SK-MEL-5 (cell line): ENCODE results near the gene VWA3A. TPM values are rescaled to one million over a fixed set of nuclear protein-coding genes. Genes with fewer than 3 reads are reported as not detected.
"Not testable (repeated sequence)": the region's sequence is repeated elsewhere in the genome, so short reads cannot be mapped to it uniquely, and the experiment has no call there.

Source experiments
- DNase-seq: peaks from one replicate; pipeline ENCODE4 v3.0.0-alpha.2; 2016; ENCODE audit warnings: low read depth, low spot score
- in situ Hi-C: cut with HindIII; loops from 2 replicates; pipeline ENCODE4 v1.10.0; 2016; ENCODE audit warnings: low sequenced_read_pairs, high pct_unique_total_duplicates, low pct_unique_long_range_greater_than_20kb
- polyA plus RNA-seq, 2 experiments: library from polyadenylated mRNA; depleted of rRNA; stranded (reverse); fragments of >200 nt; gene quantifications; 2 replicates each; pipeline ENCODE4 v1.2.3, GENCODE V29; 2015
- total RNA-seq: library from RNA; depleted of rRNA; stranded (reverse); fragments of >200 nt; shearing (Covaris generic); gene quantifications from 2 replicates; pipeline ENCODE4 v1.2.3, GENCODE V29; 2014; rRNA removed

The VWA3A gene
- total RNA-seq, result not detected in 2 replicates
- polyA plus RNA-seq (2015; cell fraction: cytosol; rRNA removed), result not detected in 2 replicates
- not detected in 2 replicates for polyA plus RNA-seq (2015; cell fraction: nucleus; rRNA removed)

DNA sequence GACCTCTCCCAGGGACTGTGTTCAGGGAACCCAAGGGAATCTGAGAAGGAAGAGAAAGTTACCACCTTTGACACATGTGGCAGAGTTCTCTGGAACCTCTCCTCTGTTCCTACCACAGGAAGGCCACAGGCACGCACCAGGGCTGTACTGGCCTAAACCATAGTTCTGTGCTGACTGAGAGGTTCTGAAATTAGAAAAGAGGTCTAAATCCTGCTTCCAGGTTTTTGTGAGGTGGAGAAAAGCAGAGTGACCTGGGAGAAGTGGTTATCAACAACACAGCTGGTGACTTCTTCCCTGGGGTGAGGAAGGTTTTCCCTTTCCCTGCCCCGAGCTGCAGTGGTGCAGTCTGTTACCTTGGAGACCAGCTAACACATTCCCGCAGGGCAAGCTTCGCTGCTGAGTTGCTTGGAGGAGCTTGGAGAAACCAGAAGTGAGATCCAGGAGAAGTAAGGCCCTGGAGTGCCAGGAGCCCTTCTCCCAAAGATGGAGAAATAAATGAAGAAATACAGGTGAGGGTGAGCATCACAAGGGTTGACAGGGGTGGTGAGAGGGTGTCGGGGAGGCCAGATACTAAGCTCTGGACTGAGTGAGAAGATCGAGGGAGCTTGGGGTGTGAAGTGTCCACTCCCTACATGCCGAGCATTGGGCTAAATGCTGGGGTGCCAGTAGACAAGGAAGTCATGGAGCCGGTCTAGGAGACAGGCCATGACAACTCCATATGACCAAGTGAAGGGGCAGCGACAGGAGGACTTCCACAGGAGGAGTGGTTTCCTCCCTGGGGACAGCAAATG lies at the start of gene VWA3A:
VWA3A (plus strand) TSS at position 399 of the 791 bp plus-strand sequence; CDS start at position 496, 97 bp downstream.
- in situ Hi-C loops, result no loop called here
- no peak for DNase-seq

- peak; percentile 52 for DNase-seq
- in situ Hi-C loops, result not testable (repeated sequence)
Measured at GRCh38 chr16:22043882-22044281, 48.5 kb upstream of the VWA3A start.

- DNase-seq, in situ Hi-C loops: not testable (repeated sequence)
Measured at GRCh38 chr16:22045888-22046287, 46.5 kb upstream of the VWA3A start.

GRCh38 chr16:22050963-22051362 lies 41.4 kb upstream of the VWA3A start:
- in situ Hi-C loops, result no loop called here
- DNase-seq, result no peak

DNA sequence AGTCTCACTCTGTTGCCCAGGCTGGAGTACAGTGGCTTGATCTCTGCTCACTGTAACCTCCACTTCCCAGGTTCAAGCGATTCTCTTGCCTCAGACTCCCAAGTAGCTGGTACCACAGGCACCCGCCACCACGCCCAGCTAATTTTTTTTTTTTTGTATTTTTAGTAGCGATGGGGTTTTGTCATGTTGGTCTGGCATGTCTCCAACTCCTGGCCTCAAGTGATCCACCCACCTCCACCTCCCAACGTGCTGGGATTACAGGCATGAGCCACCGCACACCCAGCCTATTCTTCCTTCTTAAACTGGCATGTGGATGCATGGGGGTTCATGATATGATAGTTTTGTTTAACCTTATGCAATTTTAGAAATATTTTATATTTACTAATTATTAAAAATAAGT lies 39.4 kb upstream of the VWA3A start:
- in situ Hi-C loops, result no loop called here
- no peak for DNase-seq

GRCh38 chr16:22053921-22054341 lies 38.4 kb upstream of the VWA3A start:
- in situ Hi-C loops, result no loop called here
- no peak for DNase-seq

- no peak for DNase-seq
- in situ Hi-C loops, result no loop called here
Measured at GRCh38 chr16:22054847-22055590, 37.3 kb upstream of the VWA3A start.

DNA sequence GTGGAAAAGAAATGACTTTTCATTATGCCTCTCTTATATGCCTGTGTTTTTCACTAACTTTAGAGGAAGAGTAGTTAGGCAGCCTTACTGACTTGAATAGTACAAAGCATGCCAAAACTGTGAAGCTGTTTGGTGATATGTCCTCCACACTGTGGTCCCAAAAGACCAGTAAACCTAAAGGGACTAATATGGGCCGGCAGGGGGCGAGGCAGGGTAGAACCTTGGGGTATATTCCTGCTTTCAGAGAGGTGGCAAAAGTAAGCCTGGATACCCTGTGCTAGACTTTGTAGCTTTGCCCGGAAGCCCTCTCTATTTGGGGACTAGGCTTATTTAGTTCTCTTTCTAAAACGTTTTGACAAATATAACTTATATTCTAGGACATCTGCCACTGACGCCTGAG lies 36.5 kb upstream of the VWA3A start:
- in situ Hi-C loops, result no loop called here
- peak; percentile 46 for DNase-seq

GRCh38 chr16:22063888-22064467 lies 28.4 kb upstream of the VWA3A start:
- in situ Hi-C loops, result no loop called here

DNA sequence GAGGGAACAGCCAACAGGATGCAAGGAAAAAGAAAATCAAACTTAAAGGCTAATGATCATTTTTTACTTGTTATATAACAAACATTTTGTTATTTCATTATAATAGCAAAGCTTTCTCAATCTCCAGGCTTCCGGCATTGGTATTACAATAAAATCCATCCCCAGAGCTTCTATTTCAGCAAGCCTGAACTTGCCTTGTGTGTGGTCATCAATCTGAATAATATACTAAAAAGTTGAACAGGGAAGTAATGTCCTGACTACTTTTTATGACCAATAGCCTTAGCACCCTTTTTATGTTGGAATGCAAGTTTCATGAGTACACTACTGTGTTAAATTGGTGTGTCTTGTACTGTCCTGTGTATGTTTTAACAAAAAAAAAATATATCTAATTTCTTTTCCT lies 27.1 kb upstream of the VWA3A start:
- no peak for DNase-seq
- in situ Hi-C loops, result no loop called here

More at GRCh38 chr16:22063888-22064467, 28.4 kb upstream of the VWA3A start:
- no peak for DNase-seq

GRCh38 chr16:22070361-22071330 lies 21.7 kb upstream of the VWA3A start:
- in situ Hi-C loops, result no loop called here
- DNase-seq, result no peak

DNA sequence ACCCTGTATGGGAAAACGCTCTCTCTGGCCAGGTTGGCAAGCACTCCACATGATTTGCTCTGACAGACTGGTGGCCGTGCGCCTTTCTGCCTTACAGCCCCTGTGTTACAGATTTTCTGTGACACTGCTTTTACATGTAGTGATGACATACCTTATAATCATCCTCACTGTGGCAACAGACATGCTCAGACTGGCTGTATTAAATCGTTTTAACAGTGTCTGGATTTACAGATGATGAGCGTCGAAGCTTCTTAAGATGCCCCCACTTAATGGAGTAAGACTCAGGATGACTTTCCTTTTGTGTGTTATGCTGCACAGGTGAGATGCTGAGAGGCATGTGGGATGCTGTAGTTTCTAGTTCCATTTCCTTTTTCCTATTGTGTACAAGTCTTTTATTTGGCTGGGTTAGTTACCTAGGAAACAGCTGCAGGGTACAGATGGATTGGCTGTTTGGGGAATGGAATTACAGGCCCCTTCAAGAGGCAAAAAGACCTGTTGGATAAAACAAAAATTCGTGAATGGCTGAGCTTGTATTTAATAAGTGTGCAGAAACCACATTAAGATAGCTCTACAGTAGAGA lies 20.9 kb upstream of the VWA3A start:
- DNase-seq, result no peak
- in situ Hi-C loops, result no loop called here

DNA sequence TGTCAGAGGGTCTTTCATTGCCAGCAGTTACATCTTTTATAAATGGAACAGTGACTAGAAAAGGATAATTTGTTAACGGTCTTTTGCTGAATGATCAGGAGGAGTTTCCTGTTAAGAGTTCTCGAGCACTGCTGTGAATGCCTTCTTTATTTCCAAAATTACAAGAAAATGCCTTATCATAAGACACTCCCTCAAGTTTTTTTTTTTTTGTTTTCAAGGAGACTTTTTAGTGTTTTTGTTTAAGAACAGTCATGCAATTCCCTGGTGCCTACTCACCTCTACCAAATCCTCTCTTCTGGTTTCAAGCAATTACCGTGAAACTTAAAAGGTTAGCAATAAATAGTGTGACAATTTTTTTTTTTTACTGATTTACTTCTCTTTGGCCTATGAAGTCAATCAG lies 19.0 kb upstream of the VWA3A start:
- DNase-seq, result peak; percentile 74
- in situ Hi-C loops, result no loop called here

DNA sequence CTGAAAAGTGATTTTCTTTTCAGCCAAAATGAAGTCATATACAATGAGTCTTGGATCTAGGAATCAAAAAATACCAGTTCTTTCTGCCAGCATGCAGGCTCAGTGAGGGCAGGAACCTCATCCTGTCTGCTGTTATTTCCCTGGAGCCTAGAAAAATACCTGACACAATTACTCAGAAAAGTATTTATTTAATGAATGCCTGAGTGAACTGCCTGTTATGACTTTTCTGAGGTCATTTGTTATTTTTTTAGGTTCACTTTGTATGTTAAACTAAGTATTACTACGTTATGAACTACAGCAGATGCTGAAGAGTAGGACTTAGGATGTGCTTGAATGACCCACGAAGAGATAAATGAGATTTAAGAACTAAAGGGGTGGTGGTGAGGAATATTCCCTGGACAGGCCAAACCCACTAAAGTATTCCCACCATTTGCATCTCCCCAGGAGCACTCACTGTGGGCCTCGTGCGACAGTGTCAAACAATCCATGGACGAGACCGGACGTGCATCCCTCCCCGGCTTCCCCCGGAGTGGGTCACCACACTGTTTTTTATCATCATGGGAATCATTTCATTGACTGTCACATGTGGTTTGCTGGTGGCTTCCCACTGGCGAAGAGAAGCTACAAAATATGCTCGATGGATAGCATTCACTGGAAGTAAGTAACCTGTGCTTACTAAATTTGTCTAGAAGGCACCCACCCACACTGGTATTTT lies 17.1 kb upstream of the VWA3A start:
- no peak for DNase-seq
- in situ Hi-C loops, result no loop called here

DNA sequence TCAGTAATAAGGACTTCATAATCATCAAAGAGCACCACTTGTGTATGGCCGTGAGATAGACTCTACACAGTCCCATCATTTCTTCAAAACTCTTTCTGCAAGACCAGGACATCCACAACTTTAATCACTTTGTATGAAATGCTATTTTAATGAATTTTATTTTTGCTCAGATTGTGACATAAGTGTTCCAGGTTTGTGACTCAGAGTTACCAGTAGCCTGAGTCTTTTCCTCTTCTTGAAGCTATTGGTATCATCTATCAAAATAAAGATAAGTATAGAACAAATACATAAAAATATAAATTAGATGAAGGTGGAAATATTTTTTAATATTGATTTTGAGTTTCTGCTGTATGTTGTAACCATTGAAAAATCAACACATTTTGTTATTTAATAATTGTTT lies 16.6 kb upstream of the VWA3A start:
- in situ Hi-C loops, result no loop called here
- DNase-seq, result no peak

GRCh38 chr16:22077700-22078313 lies 14.5 kb upstream of the VWA3A start:
- in situ Hi-C loops, result no loop called here
- peak; percentile 63 for DNase-seq
